K562 (cell line): ENCODE data around the gene LOC128125822.

Experiments used
- ATAC-seq: fragments of 200-7000 bp; cut with Tn5 transposase; 3 replicates; pipeline ENCODE4 v1.9.1; 2020; ENCODE audit warnings: moderate library complexity
- BruUV-seq: library from RNA; stranded (reverse); fragments of 400-500 nt; replicated peaks from 2 replicates; lab custom pipeline; 2021; lab: Mats Ljungman, UMichigan
- CTCF ChIA-PET: fragments of 300-600 bp; formaldehyde crosslinking; extraction: SDS; loops from one replicate; lab custom pipeline; 2021; ENCODE audit warnings: low intra/inter-chr PET ratio; lab: Yijun Ruan, JAX
- POLR2A ChIA-PET: fragments of 300-600, 350-650 bp; sonication (Branson Sonifier 250); formaldehyde crosslinking; extraction: SDS; loops from one replicate; lab custom pipeline; 2021; ENCODE audit warnings: antibody characterized with exemption, inconsistent platforms; lab: Yijun Ruan, JAX
- DNase-seq, 4 experiments: peaks; one replicate each; pipeline versions ENCODE4 v3.0.0 to v3.0.0-alpha.2; 2011 to 2018; ENCODE audit warnings: low spot score in 3 of 4, mixed read lengths in 3 of 4; ENCODE audit errors: extremely low read depth in 1 of 4
- FAIRE-seq: peaks from 2 replicates; lab custom pipeline; 2011; peaks lifted over from hg19 to GRCh38; lab: Jason Lieb, UNC
- H2AFZ ChIP-seq: 2 replicates; pipeline ENCODE4 v1.6.0; 2011; ENCODE audit warnings: low read depth, low read length, control low read depth, inconsistent platforms
- H3K27ac ChIP-seq: fragments of 200-600 bp; 3 replicates; pipeline ENCODE4 v1.8.0; 2011; ENCODE audit warnings: low read depth, mild to moderate bottlenecking, control low read depth, inconsistent platforms, low read length, moderate library complexity, mixed read lengths; ENCODE audit errors: extremely low read depth
- H3K27me3 ChIP-seq, 2 experiments: fragments of 300-600 bp in 1 of 2; 2 replicates in 1 of 2; 3 replicates in 1 of 2; pipeline versions ENCODE4 v1.6.0 to v1.8.0; 2011; ENCODE audit warnings: inconsistent platforms in 2 of 2, low read length in 2 of 2, mild to moderate bottlenecking in 1 of 2, mixed read lengths in 1 of 2, moderate library complexity in 1 of 2; ENCODE audit not compliant: control insufficient read depth in 2 of 2, insufficient read depth in 2 of 2
- H3K36me3 ChIP-seq: fragments of 300-600 bp; 3 replicates; pipeline ENCODE4 v1.8.0; 2011; ENCODE audit warnings: mild to moderate bottlenecking, low read length, inconsistent platforms; ENCODE audit not compliant: control insufficient read depth, insufficient read depth
- H3K4me1 ChIP-seq, 2 experiments: fragments of 200-600 bp in 1 of 2; replicated peaks in 1 of 2; 2 replicates in 1 of 2; 3 replicates in 1 of 2; pipeline versions ENCODE4 v1.5.1 to v1.8.0; 2011; ENCODE audit warnings: inconsistent platforms in 2 of 2, low read length in 2 of 2, mild to moderate bottlenecking in 1 of 2, mixed read lengths in 1 of 2, moderate library complexity in 1 of 2; ENCODE audit not compliant: control insufficient read depth in 2 of 2, insufficient read depth in 2 of 2
- H3K4me2 ChIP-seq: 2 replicates; pipeline ENCODE4 v1.6.1; 2011; ENCODE audit warnings: low read length, control low read depth, inconsistent platforms, mixed read lengths; ENCODE audit not compliant: insufficient read depth
- H3K4me3 ChIP-seq: fragments of 200-600 bp; sonication (generic), shearing (Covaris generic); 2 replicates; pipeline ENCODE4 v1.5.1; 2016; ENCODE audit warnings: control low read depth, inconsistent platforms
- H3K79me2 ChIP-seq: fragments of 200-600 bp; 3 replicates; pipeline ENCODE4 v1.8.0; 2011; ENCODE audit warnings: low read length, inconsistent platforms; ENCODE audit not compliant: control insufficient read depth, insufficient read depth
- H3K9ac ChIP-seq, 2 experiments: 2 replicates each; pipeline versions ENCODE4 v1.6.0 to v1.6.1; 2011; ENCODE audit warnings: low read depth in 2 of 2, low read length in 2 of 2, control low read depth in 1 of 2, inconsistent platforms in 1 of 2, mild to moderate bottlenecking in 1 of 2, mixed read lengths in 1 of 2; ENCODE audit not compliant: insufficient read depth in 1 of 2
- H3K9me1 ChIP-seq: one replicate; pipeline ENCODE4 v1.6.0; 2011; ENCODE audit warnings: inconsistent platforms, mild to moderate bottlenecking, low read length, moderate library complexity; ENCODE audit not compliant: control insufficient read depth, insufficient read depth
- H3K9me3 ChIP-seq: replicated peaks from 2 replicates; pipeline ENCODE4 v1.5.1; 2011; ENCODE audit warnings: low read depth, low read length, inconsistent platforms; ENCODE audit not compliant: control insufficient read depth, insufficient read depth
- H4K20me1 ChIP-seq: replicated peaks from 2 replicates; pipeline ENCODE4 v1.6.1; 2011; ENCODE audit warnings: low read length, inconsistent platforms, mixed read lengths; ENCODE audit not compliant: control insufficient read depth, insufficient read depth
- CAMTA2 ChIP-seq: fragments of 250-450 bp; sonication (Bioruptor Pico); conservative IDR thresholded peaks from 2 replicates; pipeline ENCODE4 v1.5.1; 2022
- GABPA ChIP-seq: fragments of 200-800 bp; sonication (Bioruptor generic); conservative IDR thresholded peaks from 2 replicates; pipeline ENCODE4 v1.6.1; 2016; ENCODE audit warnings: low read depth, missing genetic modification characterization, missing compliant biosample characterization
- HDAC1 ChIP-seq, 2 experiments: fragments of 450-650 bp; IDR thresholded peaks; 2 replicates each; pipeline ENCODE4 v1.6.1; 2016 to 2017; ENCODE audit warnings: inconsistent platforms in 1 of 2, mild to moderate bottlenecking in 1 of 2, moderate library complexity in 1 of 2
- HNRNPL ChIP-seq: fragments of 200-400 bp; formaldehyde crosslinking; IDR thresholded peaks from 2 replicates; pipeline ENCODE4 v1.6.1; 2017; ENCODE audit warnings: low read depth, mild to moderate bottlenecking, low read length
- NFE2L1 ChIP-seq: fragments of 450-650 bp; IDR thresholded peaks from 2 replicates; pipeline ENCODE4 v1.6.1; 2016; ENCODE audit warnings: missing genetic modification characterization, low read depth, mild to moderate bottlenecking, missing compliant biosample characterization, moderate library complexity, borderline replicate concordance
- NR3C1 ChIP-seq: sonication (generic); formaldehyde crosslinking; IDR thresholded peaks from 2 replicates; pipeline ENCODE4 v1.8.1; 2022; ENCODE audit warnings: missing genetic modification reagents
- POLR2G ChIP-seq: fragments of 200-400 bp; formaldehyde crosslinking; IDR thresholded peaks from 2 replicates; pipeline ENCODE4 v1.6.1; 2017; ENCODE audit warnings: low read depth, mild to moderate bottlenecking, antibody characterized with exemption, low read length, moderate library complexity
- POLR3A ChIP-seq: IDR thresholded peaks from 2 replicates; pipeline ENCODE4 v1.6.1; 2011; ENCODE audit warnings: borderline replicate concordance, mild to moderate bottlenecking, moderate library complexity; ENCODE audit not compliant: insufficient read length, insufficient read depth; ENCODE audit errors: extremely low read depth
- RNF2 ChIP-seq: sonication (generic); IDR thresholded peaks from 2 replicates; pipeline ENCODE4 v1.6.1; 2016
- SRSF9 ChIP-seq: fragments of 200-400 bp; formaldehyde crosslinking; IDR thresholded peaks from 2 replicates; pipeline ENCODE4 v1.6.1; 2017; ENCODE audit warnings: low read depth, low read length, borderline replicate concordance
- XRCC3 ChIP-seq: fragments of 450-650 bp; IDR thresholded peaks from 2 replicates; pipeline ENCODE4 v1.6.1; 2017; ENCODE audit warnings: mild to moderate bottlenecking, moderate library complexity
- ZC3H4 ChIP-seq: sonication (generic); formaldehyde crosslinking; IDR thresholded peaks from 2 replicates; pipeline ENCODE4 v1.9.0; 2021; ENCODE audit warnings: missing genetic modification reagents, borderline replicate concordance
- ZNF133 ChIP-seq: fragments of 250-450 bp; sonication (Bioruptor Pico); IDR thresholded peaks from 2 replicates; pipeline ENCODE4 v1.4.0; 2020; ENCODE audit warnings: mild to moderate bottlenecking
- ZNF263 ChIP-seq: sonication (generic); formaldehyde crosslinking; IDR thresholded peaks from 2 replicates; pipeline ENCODE4 v1.8.0; 2022; ENCODE audit warnings: mild to moderate bottlenecking, missing genetic modification reagents, borderline replicate concordance
- ZNF764 ChIP-seq: fragments of 250-450 bp; sonication (Bioruptor Pico); IDR thresholded peaks from 2 replicates; pipeline ENCODE4 v1.4.0; 2020; ENCODE audit warnings: low read depth, mild to moderate bottlenecking, moderate library complexity
- WGBS: fragments of 100-300 bp; shearing (Covaris generic); methylation state at CpG from one replicate; pipeline ENCODE4 v1.1.6; 2016; ENCODE audit warnings: low coverage, mixed read lengths; ENCODE audit not compliant: insufficient coverage; ENCODE audit errors: missing lambda C conversion rate; 5-methylcytosine and 5-hydroxymethylcytosine counted together
- in situ Hi-C: fragments of 300-500 bp; cut with MboI; formaldehyde crosslinking; loops from 4 replicates; pipeline ENCODE4 v1.15.0; 2018; ENCODE audit warnings: inconsistent platforms, mixed read lengths
- intact Hi-C: fragments of 100-400 bp; cut with micrococcal nuclease; formaldehyde crosslinking; loops from 2 replicates; pipeline ENCODE4 v1.14.2; 2022

The LOC128125822 gene

DNA sequence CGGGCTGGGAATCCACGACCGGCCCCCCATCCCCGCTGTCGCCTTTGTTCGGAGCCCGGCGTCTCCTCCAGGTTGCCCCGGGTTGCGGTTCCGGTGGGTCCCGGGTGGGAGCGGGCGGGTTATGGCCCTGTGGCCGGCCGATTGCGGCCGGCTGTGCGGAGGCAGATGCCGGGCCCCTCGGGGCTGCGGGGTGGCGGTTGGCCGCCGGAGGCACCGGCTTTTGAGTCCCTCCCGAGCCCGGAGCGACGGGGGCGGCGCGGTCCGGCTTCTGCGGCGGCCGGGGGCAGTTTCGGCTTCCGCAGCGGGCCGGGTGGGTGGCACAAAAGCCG lies 431 bp downstream of the LOC128125822 start (continued):
- peak; percentile 37; the same call in 1 of the 2 replicates for TF ChIP-seq ZC3H4 (CRISPR knock-in tag)
- TF ChIP-seq GABPA (tag): peak; percentile 20; the same call in 1 of the 2 replicates
- TF ChIP-seq HNRNPL: peak; percentile 57; the same call in 1 of the 2 replicates
- TF ChIP-seq CAMTA2 (CRISPR knock-in tag): no peak
- peak; percentile 16; the same call in 1 of the 2 replicates for TF ChIP-seq ZNF263
- TF ChIP-seq POLR2G: peak; percentile 77
- no peak for TF ChIP-seq NFE2L1 (tag)
- no peak for TF ChIP-seq ZNF133 (CRISPR knock-in tag)
- no peak for TF ChIP-seq POLR3A
- TF ChIP-seq, all 486 proteins: peak for 13

DNA sequence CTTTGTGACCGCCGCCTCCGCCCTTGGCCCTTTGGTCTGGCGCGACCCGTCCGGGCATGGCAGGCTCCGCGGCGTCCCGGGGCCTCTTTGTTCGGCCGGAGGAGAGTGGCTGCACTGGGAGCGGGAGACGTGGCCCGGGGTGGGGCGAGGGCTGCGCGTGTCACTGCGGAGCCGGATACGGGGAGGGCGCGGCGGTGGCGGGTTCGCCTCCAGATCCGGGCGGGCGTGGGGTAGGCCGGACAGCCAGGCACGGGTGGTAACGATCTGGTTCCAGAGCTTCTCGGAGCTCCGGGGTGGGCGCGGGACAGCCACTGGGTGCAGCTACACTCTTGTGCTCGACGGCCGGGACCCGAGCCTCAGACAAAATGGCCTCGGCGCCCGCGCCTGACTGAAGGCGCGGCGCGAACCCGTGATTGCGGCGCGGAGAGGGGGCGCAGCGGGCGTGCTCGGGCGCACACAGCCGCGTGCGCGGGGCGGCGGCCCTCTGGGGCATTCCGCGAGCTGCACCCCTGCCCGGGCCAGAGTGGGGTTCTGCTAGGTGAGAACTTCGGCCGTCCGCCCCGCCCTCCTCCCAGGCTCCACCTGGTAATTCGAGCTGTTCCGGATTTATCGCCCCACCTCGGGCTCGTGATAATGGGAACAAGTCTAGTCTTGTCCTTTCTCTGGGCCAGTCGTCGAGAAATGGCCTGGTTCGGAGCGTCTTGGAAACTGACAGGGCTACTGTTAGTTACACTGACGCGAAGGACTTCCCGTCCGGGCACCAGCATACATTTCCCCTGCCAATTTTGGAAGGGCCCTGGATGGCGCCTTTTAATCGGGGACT lies 1.0 kb downstream of the LOC128125822 start:
- no peaks in the 10 kb centered on the region for H3K9me1 ChIP-seq
- peak overlapping the region; percentile 97 for H3K27ac ChIP-seq
- peaks cover 57% of the 10 kb centered on the region for H3K79me2 ChIP-seq
- ATAC-seq (peak; percentile 74), FAIRE-seq (peak; percentile 48), DNase-seq (peak; percentile 53 to 85 (median 59))
- peak overlapping the region; percentile 89 to 97 for H3K9ac ChIP-seq
- no peaks in the 10 kb centered on the region for H3K9me3 ChIP-seq
- peak overlapping the region; percentile 76 for H2AFZ ChIP-seq
- ChIA-PET POLR2A (interaction anchor here (0.9 to 1.9 kb wide), 4 partner anchors 9 to 24 kb away, joined by 3 to 8 read pairs (median 4); no protein-coding TSS in a partner anchor), CTCF (no interaction called here)
- in situ Hi-C loops (no loop called here), intact Hi-C loops (loop anchor here (2.0 to 10.0 kb wide), 2 partner anchors 64 to 128 kb away; no protein-coding TSS in a partner anchor)
- under 1% methylated on average over 52 of the region's 86 CpGs for WGBS
- peak overlapping the region; percentile 95 for H3K4me2 ChIP-seq
- peaks cover 7 to 11% of the 10 kb centered on the region in 2 experiments; a peak in 3 of 5 replicates for H3K4me1 ChIP-seq
- TSS peak; percentile 57 for BruUV-seq
- H3K36me3 ChIP-seq: peaks cover 25% of the 10 kb centered on the region
- no peaks in the 10 kb centered on the region for H3K27me3 ChIP-seq
- H3K4me3 ChIP-seq: peak overlapping the region; percentile 94
- H4K20me1 ChIP-seq: peaks cover 9% of the 10 kb centered on the region; the same call in 1 of the 2 replicates
- no peak for TF ChIP-seq XRCC3
- no peak for TF ChIP-seq RNF2
- peak in 1 of 2 experiments; percentile 23; a peak in 1 of 4 replicates for TF ChIP-seq HDAC1 (IDR thresholded peaks at IDR 0.05)
- TF ChIP-seq NR3C1: no peak
- no peak for TF ChIP-seq ZNF764 (CRISPR knock-in tag)
- no peak for TF ChIP-seq SRSF9
